SK-N-DZ (cell line): ENCODE results near the gene DDX23.
A peak's percentile ranks its signal among the peaks of the same experiment; 100 is the strongest.
"Not testable (repeated sequence)": the region's sequence is repeated elsewhere in the genome, so short reads cannot be mapped to it uniquely, and the experiment has no call there.

ENCODE experiments used
- DNase-seq: peaks from one replicate; pipeline ENCODE4 v3.0.0-alpha.2; 2015; ENCODE audit warnings: low spot score

DDX23 gene

DNA sequence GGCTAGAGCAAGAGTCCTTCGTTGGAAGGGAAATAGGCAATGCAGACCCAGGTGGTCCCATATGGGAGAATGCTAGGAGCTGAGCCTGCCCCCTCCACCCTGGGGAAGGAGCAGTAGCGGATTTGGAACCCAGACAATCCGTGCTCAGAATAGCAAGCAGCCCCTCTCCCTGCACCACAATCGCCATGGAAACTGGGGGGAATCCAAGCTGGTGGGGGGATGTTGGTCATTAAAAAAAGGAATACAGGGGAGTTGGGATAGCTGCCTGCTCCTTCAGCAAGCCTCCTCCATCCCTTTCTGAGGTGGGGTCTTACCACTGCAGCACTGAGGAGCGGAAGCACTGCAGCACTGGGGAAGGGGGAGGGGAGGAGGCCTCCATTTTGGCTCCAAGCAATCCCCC, 10.8 kb upstream of the DDX23 start:
- no peak for DNase-seq

- DNase-seq = no peak
Measured at GRCh38 chr12:48861111-48861510, 9.1 kb upstream of the DDX23 start.

DNA sequence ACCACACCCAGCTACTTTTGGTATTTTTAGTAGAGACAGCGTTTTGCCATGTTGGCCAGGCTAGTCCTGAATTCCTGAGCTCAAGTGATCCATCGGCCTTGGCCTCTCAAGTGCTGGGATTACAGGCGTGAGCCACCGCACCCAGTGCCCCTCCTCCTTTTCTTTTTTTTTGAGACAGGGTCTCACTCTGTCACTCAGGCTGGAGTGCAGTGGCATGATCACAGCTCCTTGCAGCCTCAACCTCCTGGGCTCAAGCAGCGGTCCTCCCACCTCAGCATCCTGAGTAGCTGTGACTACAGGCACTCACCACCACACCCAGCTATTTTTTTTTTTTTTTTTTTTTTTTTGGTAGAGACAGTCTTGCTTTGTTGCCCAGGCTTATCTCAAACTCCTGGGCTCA, 8.3 kb upstream of the DDX23 start:
- not testable (repeated sequence) for DNase-seq

- DNase-seq = no peak
Measured at GRCh38 chr12:48859607-48860006, 7.6 kb upstream of the DDX23 start.

- DNase-seq = no peak
Measured at GRCh38 chr12:48858043-48858442, 6.1 kb upstream of the DDX23 start.

GRCh38 chr12:48857278-48857994, 5.5 kb upstream of the DDX23 start:
- DNase-seq = no peak

DNA sequence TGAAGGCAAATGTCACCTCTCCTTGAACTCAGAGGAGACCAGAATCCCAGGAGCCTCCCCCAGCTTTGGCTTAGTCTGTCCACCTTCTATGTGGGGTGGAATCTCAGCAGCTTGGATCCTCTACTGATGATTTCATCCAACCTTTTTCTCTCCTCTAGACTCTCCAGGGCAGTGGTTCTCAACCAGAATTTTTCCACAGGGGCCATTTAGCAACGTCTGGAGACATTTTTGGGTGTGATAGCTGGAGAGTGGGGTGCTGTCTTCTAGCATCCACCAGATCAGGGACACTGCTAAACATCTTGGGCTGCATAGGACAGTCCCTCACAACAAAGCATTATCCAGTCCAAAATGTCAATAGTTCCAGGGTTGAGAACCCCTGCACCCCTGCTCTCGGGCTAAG, 4.4 kb upstream of the DDX23 start:
- no peak for DNase-seq

- DNase-seq = not testable (repeated sequence)
Measured at GRCh38 chr12:48854932-48855331, 3.0 kb upstream of the DDX23 start.

- DNase-seq = no peak
Measured at GRCh38 chr12:48854488-48854887, 2.5 kb upstream of the DDX23 start.

DNA sequence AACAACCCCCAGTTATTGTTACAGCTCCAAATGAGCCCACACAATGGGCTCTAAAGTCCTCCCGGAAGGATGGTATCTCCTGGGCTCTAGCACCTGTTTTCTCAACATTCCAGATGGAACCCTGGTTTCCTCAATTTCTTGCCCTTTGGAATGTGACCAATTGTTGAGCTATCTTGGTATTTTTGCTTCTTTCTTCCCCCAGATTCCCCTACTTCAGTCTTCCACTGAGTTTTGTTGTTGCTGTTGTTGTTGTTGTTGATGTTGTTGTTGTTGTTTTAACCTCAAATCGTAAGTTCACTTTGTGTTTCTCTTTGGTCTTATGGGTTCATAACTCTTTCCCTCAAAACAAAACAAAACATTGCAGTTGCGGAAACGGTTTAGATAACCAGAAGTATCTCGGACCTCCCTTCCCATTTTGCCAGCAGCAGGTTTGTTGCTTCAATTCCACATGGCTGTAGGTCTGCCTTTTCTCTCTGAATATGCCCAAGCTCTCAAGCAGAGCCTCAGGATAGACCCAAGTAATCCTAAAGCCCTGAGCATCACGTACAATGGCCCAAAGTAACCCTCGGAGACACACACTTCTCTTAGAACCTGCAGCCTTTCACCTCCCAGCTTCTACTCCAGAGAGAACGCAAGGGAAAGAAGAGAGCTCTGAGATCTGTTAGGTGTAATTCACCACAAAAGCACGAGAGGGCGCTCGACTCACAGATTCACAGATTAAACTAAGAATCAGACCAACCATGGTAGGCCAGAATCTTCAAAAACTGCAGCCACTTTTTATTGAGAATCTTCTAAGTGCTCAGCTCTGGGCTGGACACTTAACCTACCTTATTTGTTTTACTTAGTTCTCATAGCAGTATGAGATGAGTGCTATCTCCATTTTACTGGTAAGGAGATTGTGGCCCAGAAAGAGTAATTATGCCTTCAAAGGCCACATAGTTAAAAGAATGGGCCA, 1.0 kb upstream of the DDX23 start:
- peak; percentile 89 for DNase-seq

DNA sequence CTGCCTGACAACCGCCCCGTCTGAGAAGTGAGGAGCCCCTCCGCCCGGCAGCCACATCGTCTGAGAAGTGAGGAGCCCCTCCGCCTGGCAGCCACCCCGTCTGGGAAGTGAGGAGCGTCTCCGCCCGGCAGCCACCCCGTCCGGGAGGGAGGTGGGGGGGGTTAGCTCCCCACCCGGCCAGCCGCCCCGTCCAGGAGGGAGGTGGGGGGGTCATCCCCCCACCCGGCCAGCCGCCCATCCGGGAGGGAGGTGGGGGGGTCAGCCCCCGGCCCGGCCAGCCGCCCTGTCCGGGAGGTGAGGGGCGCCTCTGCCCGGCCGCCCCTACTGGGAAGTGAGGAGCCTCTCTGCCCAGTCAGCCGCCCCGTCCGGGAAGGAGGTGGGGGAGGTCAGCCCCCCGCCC, 9.9 kb downstream of the DDX23 start:
- not testable (repeated sequence) for DNase-seq

DNA sequence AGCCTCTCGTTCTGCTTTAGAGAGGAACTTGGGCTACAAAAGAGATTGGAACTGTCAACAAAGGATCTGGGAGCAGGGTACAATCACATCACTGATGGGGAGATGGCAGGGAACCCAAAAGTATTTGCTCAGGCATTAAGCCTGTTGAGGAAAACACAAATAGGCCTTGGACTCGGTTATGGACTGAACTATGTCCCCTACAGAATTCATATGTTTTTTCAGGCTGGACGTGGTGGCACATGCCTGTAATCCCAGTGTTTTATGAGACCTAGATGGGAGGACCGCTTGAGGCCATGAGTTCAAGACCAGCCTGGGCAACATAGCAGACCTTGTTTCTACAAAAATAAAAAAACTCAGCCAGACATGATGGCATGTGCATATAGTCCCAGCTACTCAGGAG, 13.9 kb downstream of the DDX23 start:
- DNase-seq = no peak

DNA sequence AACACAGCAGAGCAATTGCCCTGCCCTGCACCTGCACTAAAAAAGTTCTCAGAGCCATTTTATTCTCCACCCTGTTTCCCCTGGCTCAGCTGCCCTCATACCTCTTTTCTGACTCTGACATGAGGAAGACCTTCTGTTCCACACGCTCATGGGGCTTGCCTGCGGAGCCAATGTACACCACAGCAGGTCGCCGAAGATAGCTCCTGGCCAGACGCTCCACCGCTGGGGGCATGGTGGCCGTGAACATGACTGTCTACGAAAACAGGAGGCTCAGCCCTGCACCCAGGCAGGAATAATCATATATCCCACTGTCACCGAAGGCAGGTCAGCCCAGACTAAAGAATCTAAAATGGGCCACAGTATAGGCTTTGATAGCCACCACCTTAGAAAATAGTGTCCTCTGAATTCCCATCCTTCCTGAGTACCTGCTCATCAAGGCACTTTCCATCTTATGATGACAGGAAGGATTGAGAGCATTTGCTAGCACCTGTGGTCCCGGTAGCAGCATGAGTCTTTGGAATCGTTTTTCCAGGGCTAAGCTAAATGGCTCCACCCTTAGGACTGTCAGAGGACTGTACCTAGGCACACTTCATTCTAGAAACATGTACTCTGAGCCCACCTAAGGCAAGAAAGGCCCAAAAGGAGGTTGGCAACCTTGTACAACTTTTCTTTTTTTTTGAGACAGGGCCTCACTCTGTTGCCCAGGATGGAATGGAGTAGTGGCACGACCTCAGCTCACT, 19.5 kb downstream of the DDX23 start:
- DNase-seq = no peak

DNA sequence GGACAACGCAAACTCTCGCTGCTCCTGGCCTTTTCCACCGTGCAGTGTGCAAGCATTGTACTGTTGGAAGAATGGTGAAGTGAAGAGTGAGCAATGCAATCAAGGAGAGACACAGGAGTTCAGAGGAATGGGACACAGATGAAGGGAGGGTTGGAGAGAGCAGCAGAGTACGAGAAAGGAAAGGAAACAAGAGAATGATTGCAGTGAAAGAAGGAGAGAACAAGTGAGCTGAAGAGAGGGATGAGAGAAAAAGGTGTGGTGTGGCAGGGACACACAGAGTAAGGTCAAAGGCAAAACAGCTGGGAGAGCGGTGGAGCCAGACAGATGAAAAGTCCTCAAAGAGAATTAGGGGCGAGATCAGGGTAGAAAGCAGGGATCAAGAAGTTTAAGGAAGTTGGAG, 20.7 kb downstream of the DDX23 start:
- no peak for DNase-seq

- DNase-seq = no peak
Measured at GRCh38 chr12:48828841-48829575, 23.0 kb downstream of the DDX23 start.

DNA sequence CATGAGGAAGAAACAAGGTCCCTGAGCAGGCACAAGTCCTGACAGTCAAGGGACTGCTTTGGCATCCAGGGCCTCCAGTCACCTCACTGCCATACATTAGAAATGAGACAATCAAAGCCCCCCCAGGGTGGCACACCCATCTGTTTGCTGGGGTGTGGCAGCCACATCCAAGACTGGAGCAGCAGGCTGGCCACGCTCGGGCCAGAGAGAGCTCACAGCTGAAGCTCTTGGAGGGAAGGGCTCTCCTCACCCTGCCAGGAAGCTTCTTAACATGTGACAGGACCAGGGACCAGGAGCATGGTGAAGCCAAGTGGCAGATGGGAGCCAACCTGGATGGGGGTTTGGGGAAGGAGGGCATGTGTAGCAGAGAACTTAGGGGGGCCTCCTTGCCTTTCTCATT, 23.7 kb downstream of the DDX23 start:
- no peak for DNase-seq

DNA sequence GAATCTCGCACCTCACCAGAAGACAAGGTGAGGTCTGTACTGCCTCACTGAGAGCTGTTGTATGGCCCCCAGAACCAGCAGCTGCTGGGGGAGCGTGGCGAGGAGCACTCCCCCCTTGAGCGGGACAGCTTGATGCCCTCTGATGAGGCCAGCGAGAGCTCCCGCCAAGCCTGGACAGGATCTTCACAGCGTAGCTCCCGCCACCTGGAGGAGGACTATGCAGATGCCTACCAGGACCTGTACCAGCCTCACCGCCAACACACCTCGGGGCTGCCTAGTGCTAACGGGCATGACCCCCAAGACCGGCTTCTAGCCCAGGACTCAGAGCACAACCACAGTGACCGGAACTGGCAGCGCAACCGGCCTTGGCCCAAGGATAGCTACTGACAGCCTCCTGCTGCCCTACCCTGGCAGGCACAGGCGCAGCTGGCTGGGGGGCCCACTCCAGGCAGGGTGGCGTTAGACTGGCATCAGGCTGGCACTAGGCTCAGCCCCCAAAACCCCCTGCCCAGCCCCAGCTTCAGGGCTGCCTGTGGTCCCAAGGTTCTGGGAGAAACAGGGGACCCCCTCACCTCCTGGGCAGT, 24.4 kb downstream of the DDX23 start:
- no peak for DNase-seq

- DNase-seq = no peak
Measured at GRCh38 chr12:48827026-48827425, 24.9 kb downstream of the DDX23 start.

DNA sequence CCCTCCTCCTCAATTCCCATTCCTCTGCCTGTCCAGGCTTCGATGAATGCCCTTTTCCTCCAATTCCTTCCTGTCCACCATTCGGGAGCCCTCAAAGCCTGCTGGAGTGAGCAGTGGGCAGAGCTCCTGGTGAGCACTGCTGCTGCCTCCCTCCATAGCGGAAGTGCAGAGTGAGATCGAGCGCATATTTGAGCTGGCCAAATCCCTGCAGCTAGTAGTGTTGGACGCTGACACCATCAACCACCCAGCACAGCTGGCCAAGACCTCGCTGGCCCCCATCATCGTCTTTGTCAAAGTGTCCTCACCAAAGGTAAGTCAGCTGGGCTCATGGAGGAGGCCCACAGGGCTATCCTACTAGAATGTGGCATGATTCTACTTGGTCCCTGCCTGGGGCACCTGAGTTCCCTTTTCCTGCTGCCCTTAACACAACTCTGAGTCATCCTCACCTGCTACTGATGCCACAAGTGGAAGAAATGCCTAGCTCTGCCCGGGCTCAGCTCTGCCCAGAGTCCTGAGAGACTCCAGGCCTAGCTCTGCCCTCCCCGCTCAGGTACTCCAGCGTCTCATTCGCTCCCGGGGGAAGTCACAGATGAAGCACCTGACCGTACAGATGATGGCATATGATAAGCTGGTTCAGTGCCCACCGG, 25.6 kb downstream of the DDX23 start:
- no peak for DNase-seq

DNA sequence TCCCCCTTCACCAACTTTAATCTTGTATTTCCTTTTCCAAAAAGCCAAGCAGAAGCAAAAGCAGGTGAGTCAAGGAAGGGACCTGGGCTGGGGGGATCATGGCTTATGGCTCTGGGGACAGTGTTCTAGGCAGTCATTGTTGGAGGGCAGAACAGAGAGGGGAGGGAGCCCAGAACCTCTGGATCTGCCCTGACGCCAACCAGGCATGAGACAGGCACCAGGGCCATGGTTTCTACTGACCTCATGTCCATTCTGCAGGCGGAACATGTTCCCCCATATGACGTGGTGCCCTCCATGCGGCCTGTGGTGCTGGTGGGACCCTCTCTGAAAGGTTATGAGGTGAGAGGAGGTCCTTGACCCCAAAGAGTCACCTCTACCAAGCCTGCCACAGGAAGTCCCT, 27.1 kb downstream of the DDX23 start:
- DNase-seq = no peak

GRCh38 chr12:48824112-48824511, 27.9 kb downstream of the DDX23 start:
- no peak for DNase-seq
